NCI-H2171 (cell line): Measurements from ENCODE around the gene ARID3A.

ENCODE experiments used
- DNase-seq: peaks from one replicate; lab custom pipeline; 2025; lab: John Stamatoyannopoulos, UW

Gene ARID3A

GRCh38 chr19:1004803-1005664, 79.2 kb downstream of the ARID3A start:
- no peak for DNase-seq

- no peak for DNase-seq
Measured at GRCh38 chr19:1006711-1007398, 81.0 kb downstream of the ARID3A start.

GRCh38 chr19:1007399-1008251, 81.8 kb downstream of the ARID3A start:
- no peak for DNase-seq

DNA sequence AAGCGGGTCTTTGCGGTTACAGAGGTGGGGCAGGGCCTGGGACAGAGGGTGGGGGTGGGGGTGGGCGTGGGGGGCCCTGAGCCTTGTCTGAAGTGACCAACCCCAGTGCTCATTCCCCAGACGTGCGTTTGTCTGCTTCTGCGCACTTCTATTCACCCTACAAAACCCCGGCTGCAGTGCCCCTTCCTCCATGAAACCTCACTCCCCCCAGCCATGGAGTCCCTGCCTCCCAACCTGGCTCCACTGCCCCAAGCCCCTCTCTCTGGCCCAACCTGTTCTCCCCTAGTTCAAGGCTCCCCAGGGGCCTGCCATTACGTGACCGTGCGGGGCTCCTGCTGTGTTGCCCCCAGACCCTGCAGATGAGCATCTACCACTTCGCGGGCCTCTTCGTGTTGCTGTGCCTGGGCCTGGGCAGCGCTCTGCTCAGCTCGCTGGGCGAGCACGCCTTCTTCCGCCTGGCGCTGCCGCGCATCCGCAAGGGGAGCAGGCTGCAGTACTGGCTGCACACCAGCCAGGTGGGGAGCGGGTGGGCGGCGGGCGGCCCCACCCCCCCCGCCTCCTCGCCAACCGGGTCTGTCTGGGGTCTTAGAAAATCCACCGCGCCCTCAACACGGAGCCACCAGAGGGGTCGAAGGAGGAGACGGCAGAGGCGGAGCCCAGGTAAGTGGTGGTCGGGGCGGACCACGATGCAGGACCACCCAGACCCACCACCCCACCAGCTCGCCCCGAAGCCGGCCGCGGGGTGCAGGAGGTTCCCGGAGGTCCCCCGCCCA, 82.6 kb downstream of the ARID3A start:
- DNase-seq, result no peak

- DNase-seq, result no peak
Measured at GRCh38 chr19:1009041-1009980, 83.5 kb downstream of the ARID3A start.

GRCh38 chr19:1009981-1010538, 84.2 kb downstream of the ARID3A start:
- DNase-seq, result no peak

DNA sequence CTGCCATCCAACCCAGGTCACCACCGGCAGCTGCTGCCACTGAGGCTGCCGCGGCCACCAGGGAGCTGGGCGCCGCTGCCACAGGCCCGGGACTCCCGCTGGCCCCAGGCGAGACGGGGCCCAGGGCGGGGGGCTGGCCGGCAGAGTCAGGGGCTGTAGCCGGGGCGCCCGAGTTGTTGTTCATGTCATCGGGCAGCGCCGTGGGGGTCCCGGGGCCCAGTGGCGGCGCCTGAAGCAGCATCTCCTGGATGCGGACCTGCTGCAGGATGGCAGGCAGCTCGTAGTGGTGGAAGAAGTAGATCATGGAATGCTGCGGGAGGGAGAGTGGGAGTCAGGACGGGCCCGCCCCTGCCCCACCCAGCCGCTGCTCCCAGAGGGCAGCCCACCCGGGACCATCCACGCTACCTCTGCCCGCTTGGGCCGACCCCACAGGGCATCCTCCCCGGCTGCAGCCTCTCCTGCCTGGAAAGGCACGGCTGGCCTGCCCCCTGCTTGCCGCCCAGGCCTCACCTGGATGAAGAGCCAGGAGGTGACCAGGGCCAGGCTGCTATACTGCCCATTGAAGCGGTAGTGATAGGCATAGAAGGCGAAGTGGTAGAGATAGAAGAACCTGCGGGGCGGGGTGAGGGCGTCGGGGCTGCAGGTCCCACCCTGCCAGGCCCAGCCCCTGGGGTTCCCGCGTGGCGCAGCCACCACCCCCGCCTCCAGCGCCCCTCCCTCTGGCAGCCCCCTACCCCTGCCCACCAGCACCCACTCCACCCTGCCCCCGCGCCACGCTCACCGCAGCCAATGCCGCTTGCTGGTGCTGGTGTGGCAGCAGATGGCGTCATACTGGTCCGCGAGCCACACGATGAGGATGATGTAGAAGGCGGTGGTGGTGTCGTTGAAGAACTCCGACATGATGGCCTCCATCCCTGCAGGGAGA, 85.0 kb downstream of the ARID3A start:
- DNase-seq, result no peak

DNA sequence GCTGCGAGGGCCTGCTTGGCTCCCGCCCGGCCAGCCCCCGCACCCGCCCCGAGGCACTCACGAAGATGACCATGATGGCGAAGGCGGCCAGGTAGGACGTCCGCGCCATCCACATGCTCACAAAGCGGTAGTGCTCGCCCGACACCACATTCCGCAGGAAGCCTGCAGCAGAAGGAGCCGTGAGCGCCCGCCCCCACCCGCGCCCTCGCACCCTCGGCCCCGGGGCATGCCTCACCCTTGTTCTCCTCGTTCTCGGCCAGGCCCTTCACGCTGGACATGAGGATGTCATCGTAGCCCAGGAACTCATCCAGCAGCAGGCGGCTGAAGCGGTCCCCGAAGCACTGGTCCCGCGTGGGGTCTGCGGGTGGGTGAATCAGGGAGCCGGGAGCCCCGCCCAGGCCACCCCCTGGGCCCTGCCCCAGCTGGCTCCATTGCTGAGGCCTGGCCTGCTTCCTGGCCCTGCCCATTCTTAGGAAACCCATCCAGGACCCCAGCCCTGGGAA, 86.0 kb downstream of the ARID3A start:
- no peak for DNase-seq

- DNase-seq, result no peak
Measured at GRCh38 chr19:1012334-1012733, 86.5 kb downstream of the ARID3A start.

DNA sequence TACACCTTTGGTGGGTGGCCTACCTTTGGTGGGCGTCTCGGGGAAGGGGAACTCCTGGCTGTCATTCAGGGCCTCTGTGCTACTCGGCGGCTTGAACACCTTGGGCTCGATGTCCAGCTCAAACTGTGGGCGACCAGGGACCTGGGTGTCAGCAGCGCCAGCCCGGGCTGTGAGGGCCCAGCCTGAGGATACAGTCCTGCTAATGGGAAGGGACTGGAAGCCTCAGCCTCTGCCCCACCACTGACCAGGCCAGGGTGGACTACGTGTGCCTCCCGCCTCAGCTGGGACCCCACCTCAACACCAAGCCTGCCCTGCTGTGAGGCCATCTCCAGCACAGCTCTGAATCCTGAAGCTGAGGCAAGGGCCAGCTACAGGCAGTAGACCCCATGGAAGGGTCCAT, 87.4 kb downstream of the ARID3A start:
- DNase-seq, result no peak

GRCh38 chr19:1014161-1015060, 88.6 kb downstream of the ARID3A start:
- DNase-seq, result no peak

DNA sequence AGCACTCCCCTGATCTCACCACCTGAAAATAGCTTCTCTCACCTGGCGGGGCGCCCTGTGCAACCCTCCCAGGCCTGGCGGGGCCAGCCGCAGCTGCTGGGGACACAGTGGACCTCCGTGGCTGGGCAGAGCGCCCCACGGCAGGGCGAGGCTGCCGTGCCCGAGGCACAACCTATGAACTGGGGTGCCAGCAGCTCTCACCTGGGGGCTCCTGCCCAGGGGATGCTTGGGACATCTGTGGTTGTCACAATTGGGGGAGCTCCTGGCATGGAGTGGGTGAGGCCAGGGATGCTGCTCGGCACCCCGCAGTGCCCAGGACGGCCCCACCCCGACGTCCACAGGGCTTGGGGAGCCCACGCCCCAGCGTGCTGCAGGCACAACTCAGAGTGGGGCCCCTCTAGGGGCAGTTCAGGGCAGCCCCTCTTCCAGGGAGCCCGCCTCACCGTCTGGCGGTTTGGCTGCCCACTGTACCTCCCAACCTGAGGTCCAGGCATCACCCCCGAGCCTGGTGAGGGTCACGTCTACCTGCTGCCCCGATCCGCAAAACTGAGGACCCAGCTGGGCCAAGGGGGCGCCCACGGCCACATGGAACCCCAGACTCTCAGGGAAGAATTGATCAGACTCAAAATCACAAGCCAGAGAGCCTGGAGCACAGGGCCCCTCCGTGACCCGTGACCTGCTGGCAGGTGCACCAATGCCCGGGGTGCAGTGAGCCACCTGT, 89.4 kb downstream of the ARID3A start:
- no peak for DNase-seq

- no peak for DNase-seq
Measured at GRCh38 chr19:1015782-1016646, 90.2 kb downstream of the ARID3A start.

GRCh38 chr19:1016647-1017114, 90.8 kb downstream of the ARID3A start:
- no peak for DNase-seq

DNA sequence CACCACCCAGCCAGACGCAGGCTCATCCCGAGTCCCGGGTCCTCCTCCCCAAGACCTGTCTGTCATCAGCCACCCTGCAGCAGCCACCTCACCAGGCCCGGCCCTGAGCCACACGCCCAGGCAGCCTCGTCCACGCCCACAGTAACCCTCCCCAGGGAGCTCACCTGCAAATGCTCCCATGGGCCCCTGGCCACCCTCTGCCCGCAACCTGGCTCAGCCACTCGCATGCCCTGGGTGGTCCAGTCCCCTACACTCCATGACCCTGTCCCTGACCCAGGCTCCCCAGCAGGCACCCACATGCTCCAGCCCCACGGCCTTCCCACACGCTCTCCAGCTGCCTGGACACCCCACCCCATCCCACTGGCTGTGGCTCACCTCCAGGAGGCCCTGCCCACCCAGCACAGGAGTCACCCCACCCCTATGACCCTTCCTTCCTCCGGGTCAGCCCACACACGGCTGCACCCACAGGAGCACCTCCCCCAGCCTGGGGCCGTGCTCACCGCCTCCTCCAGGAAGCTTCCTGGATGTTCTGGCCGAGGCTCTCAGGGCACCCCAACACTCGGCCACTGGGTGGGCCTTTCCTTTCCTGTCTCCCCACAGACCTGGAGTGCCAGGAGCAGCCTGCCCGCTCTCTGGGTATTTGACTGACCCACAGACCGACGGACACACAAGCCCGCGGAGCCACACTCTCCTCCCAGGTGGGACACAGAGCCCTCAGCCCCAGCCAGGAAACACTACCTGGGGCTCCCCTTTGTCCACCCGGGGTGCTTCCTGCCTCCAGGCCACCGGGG, 91.5 kb downstream of the ARID3A start:
- no peak for DNase-seq
